ENCODE measurements around the gene PCDH9. TPM values are rescaled to one million over a fixed set of nuclear protein-coding genes. Genes with fewer than 3 reads are reported as not detected.
A peak's percentile ranks its signal among the peaks of the same experiment; 100 is the strongest.

PCDH9 gene
- total and polyA plus RNA-seq, 2 of the 13 experiments (the other 11 are each of a cell fraction or from before 2014, with no cell fraction given) = 0.09 TPM; not detected in 1

DNA sequence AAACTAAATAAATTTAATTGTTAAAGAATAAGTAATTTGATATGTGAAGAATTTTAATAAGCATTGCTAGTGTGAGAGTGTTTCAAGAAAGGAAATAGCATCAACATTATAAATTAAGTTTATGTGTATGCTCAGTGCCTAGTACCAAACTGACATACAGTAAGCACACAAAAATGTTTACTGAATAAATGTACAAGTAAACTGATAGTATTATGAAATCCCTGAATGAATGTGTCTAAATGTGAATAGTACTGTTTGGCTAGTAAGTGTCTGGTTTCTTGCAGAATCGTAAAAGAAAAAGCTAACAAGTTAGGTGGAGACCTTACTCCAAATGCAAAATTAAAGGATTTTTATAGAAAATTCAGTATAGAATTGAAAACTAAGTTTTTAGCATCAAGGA, 233.6 kb downstream of the PCDH9 start:
- POLR2A ChIA-PET = no interaction called here
- Histone ChIP-seq H3K27me3 (ENCODE audit: control insufficient read depth in 1 of 2, insufficient read depth in 2 of 2, low read length in 2 of 2) (no peaks in the 10 kb centered on the region), H3K27ac (ENCODE audit: extremely low read length, insufficient read depth, low read length) (no peak overlapping the region), H3K4me1 (ENCODE audit: insufficient read depth, low read length) (peaks cover 12% of the 10 kb centered on the region; the same call in 1 of the 2 replicates), H4K20me1 (ENCODE audit: insufficient read depth, low read length) (no peaks in the 10 kb centered on the region), H3K9ac (ENCODE audit: insufficient read depth, low read depth, low read length) (no peak overlapping the region), H3K4me3 (replicated peaks in 1 of 3; ENCODE audit: insufficient read depth in 1 of 3, low read depth in 2 of 3, low read length in 3 of 3) (no peak overlapping the region), H3K9me3 (ENCODE audit: low read length) (no peaks in the 10 kb centered on the region), H2AFZ (ENCODE audit: low read length) (no peak overlapping the region), H3K36me3 (replicated peaks in 1 of 2; ENCODE audit: control insufficient read depth in 1 of 2, insufficient read depth in 2 of 2, low read length in 2 of 2) (no peaks in the 10 kb centered on the region), H3K79me2 (ENCODE audit: insufficient read depth, low read length) (no peaks in the 10 kb centered on the region), H3K4me2 (ENCODE audit: low read depth, low read length) (no peak overlapping the region)
- CTCF ChIA-PET (ENCODE audit: low intra/inter-chr PET ratio, low total read pairs) = no interaction called here
- TF ChIP-seq, protein P1, sequence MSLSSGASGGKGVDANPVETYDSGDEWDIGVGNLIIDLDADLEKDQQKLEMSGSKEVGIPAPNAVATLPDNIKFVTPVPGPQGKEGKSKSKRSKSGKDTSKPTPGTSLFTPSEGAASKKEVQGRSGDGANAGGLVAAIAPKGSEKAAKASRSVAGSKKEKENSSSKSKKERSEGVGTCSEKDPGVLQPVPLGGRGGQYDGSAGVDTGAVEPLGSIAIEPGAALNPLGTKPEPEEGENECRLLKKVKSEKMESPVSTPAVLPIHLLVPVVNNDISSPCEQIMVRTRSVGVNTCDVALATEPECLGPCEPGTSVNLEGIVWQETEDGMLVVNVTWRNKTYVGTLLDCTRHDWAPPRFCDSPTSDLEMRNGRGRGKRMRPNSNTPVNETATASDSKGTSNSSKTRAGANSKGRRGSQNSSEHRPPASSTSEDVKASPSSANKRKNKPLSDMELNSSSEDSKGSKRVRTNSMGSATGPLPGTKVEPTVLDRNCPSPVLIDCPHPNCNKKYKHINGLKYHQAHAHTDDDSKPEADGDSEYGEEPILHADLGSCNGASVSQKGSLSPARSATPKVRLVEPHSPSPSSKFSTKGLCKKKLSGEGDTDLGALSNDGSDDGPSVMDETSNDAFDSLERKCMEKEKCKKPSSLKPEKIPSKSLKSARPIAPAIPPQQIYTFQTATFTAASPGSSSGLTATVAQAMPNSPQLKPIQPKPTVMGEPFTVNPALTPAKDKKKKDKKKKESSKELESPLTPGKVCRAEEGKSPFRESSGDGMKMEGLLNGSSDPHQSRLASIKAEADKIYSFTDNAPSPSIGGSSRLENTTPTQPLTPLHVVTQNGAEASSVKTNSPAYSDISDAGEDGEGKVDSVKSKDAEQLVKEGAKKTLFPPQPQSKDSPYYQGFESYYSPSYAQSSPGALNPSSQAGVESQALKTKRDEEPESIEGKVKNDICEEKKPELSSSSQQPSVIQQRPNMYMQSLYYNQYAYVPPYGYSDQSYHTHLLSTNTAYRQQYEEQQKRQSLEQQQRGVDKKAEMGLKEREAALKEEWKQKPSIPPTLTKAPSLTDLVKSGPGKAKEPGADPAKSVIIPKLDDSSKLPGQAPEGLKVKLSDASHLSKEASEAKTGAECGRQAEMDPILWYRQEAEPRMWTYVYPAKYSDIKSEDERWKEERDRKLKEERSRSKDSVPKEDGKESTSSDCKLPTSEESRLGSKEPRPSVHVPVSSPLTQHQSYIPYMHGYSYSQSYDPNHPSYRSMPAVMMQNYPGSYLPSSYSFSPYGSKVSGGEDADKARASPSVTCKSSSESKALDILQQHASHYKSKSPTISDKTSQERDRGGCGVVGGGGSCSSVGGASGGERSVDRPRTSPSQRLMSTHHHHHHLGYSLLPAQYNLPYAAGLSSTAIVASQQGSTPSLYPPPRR (CRISPR knock-in tag; IDR thresholded peaks at IDR 0.05; ENCODE audit: borderline replicate concordance) = no peak
- no peak for TF ChIP-seq TEAD3 (CRISPR knock-in tag; optimal IDR thresholded peaks at IDR 0.05; ENCODE audit: borderline replicate concordance)
- BruUV-seq (replicated peaks) = no TSS peak
- no peak for FAIRE-seq
- in situ Hi-C loops (cut with HindIII; ENCODE audit: extremely low pct_ligation_motif_present, low pct_unique_long_range_greater_than_20kb) = no loop called here
- WGBS (ENCODE audit: low lambda C conversion rate) = 0% methylated on average over 1 of the region's 1 CpG
- no peak for ATAC-seq
- DNase-seq (ENCODE audit: low spot score) = no peak
- intact Hi-C loops (cut with micrococcal nuclease; ENCODE audit: unreplicated experiment) = no loop called here

DNA sequence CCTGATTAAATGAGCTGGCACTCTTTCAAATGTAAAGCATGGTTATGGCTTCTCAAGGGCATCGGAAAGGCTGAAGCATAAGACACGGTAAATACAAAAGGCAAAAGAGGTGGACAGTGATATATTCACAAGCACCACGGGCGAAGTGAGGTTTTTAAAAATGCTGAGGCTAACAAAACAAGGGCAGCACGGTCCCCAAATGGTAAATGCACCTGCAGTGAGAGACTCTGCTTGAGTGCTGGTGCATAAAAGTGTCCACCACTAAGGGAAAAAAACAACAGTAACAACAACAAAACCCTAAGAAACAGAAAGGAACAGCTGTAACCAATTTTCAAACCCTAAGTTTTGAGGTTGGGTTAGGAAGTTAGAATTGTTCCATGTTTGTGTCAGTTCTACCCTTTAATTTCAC, 234.9 kb downstream of the PCDH9 start:
- Histone ChIP-seq H3K9me3 (ENCODE audit: low read length) (no peaks in the 10 kb centered on the region), H3K9ac (ENCODE audit: insufficient read depth, low read depth, low read length) (no peak overlapping the region), H4K20me1 (ENCODE audit: insufficient read depth, low read length) (no peaks in the 10 kb centered on the region), H3K4me2 (ENCODE audit: low read depth, low read length) (no peak overlapping the region), H3K27ac (ENCODE audit: extremely low read length, insufficient read depth, low read length) (no peak overlapping the region), H3K79me2 (ENCODE audit: insufficient read depth, low read length) (no peaks in the 10 kb centered on the region), H3K4me3 (replicated peaks in 1 of 3; ENCODE audit: insufficient read depth in 1 of 3, low read depth in 2 of 3, low read length in 3 of 3) (no peak overlapping the region), H3K27me3 (ENCODE audit: control insufficient read depth in 1 of 2, insufficient read depth in 2 of 2, low read length in 2 of 2) (no peaks in the 10 kb centered on the region), H2AFZ (ENCODE audit: low read length) (no peak overlapping the region), H3K36me3 (replicated peaks in 1 of 2; ENCODE audit: control insufficient read depth in 1 of 2, insufficient read depth in 2 of 2, low read length in 2 of 2) (no peaks in the 10 kb centered on the region), H3K4me1 (ENCODE audit: insufficient read depth, low read length) (peaks cover 12% of the 10 kb centered on the region; the same call in 1 of the 2 replicates)
- ATAC-seq = no peak
- BruUV-seq (replicated peaks) = no TSS peak
- ChIA-PET CTCF (ENCODE audit: low intra/inter-chr PET ratio, low total read pairs) (no interaction called here), POLR2A (no interaction called here)
- no peak for DNase-seq (ENCODE audit: low spot score)
- in situ Hi-C loops (cut with HindIII; ENCODE audit: extremely low pct_ligation_motif_present, low pct_unique_long_range_greater_than_20kb) = no loop called here
- no peak for FAIRE-seq
- 46% methylated on average over 5 of the region's 5 CpGs for WGBS (ENCODE audit: low lambda C conversion rate)
- peak; percentile 37 to 46; a peak in 3 of 4 replicates for TF ChIP-seq MAFK (conservative IDR thresholded peaks at IDR 0.05 in 1 of 2, IDR thresholded peaks at IDR 0.05 in 1 of 2; ENCODE audit: low read length in 2 of 2)
- TF ChIP-seq, protein P2, sequence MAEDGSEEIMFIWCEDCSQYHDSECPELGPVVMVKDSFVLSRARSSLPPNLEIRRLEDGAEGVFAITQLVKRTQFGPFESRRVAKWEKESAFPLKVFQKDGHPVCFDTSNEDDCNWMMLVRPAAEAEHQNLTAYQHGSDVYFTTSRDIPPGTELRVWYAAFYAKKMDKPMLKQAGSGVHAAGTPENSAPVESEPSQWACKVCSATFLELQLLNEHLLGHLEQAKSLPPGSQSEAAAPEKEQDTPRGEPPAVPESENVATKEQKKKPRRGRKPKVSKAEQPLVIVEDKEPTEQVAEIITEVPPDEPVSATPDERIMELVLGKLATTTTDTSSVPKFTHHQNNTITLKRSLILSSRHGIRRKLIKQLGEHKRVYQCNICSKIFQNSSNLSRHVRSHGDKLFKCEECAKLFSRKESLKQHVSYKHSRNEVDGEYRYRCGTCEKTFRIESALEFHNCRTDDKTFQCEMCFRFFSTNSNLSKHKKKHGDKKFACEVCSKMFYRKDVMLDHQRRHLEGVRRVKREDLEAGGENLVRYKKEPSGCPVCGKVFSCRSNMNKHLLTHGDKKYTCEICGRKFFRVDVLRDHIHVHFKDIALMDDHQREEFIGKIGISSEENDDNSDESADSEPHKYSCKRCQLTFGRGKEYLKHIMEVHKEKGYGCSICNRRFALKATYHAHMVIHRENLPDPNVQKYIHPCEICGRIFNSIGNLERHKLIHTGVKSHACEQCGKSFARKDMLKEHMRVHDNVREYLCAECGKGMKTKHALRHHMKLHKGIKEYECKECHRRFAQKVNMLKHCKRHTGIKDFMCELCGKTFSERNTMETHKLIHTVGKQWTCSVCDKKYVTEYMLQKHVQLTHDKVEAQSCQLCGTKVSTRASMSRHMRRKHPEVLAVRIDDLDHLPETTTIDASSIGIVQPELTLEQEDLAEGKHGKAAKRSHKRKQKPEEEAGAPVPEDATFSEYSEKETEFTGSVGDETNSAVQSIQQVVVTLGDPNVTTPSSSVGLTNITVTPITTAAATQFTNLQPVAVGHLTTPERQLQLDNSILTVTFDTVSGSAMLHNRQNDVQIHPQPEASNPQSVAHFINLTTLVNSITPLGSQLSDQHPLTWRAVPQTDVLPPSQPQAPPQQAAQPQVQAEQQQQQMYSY (CRISPR knock-in tag; IDR thresholded peaks at IDR 0.05) = no peak
- intact Hi-C loops (cut with micrococcal nuclease; ENCODE audit: unreplicated experiment) = no loop called here
